HepG2 (cell line): ENCODE results near the gene SP9. TPM values are rescaled to one million over a fixed set of nuclear protein-coding genes. Genes with fewer than 3 reads are reported as not detected.
A peak's percentile ranks its signal among the peaks of the same experiment; 100 is the strongest.

ENCODE experiments used
- NR3C1 ChIP-seq: sonication (generic); formaldehyde crosslinking; IDR thresholded peaks from 2 replicates; pipeline ENCODE4 v1.4.0; 2020; ENCODE audit warnings: missing genetic modification reagents
- SP1 ChIP-seq, 2 experiments: fragments of 450-650 bp in 1 of 2; sonication (generic) in 1 of 2; formaldehyde crosslinking in 1 of 2; IDR thresholded peaks; 2 replicates each; pipeline versions ENCODE4 v1.4.0 to v1.6.1; 2016 to 2020; ENCODE audit warnings: missing genetic modification reagents in 1 of 2
- SRSF1 ChIP-seq: fragments of 200-400 bp; formaldehyde crosslinking; optimal IDR thresholded peaks from 2 replicates; pipeline ENCODE3; 2017; ENCODE audit warnings: mild to moderate bottlenecking, low read depth, low read length, moderate library complexity
- SRY ChIP-seq: sonication (generic); formaldehyde crosslinking; IDR thresholded peaks from 2 replicates; pipeline ENCODE4 v1.8.0; 2022; ENCODE audit warnings: mild to moderate bottlenecking, missing genetic modification reagents
- TAF15 ChIP-seq: fragments of 200-400 bp; formaldehyde crosslinking; IDR thresholded peaks from one replicate; pipeline ENCODE4 v1.6.1; 2018; ENCODE audit warnings: mild to moderate bottlenecking, low read depth, low read length; ENCODE audit not compliant: poor library complexity, severe bottlenecking
- ZNF124 ChIP-seq: sonication (generic); formaldehyde crosslinking; IDR thresholded peaks from 2 replicates; pipeline ENCODE4 v1.4.0; 2020; ENCODE audit warnings: missing genetic modification reagents
- ZNF773 ChIP-seq: sonication (generic); formaldehyde crosslinking; IDR thresholded peaks from 2 replicates; pipeline ENCODE4 v1.4.0; 2020; ENCODE audit warnings: missing genetic modification reagents, borderline replicate concordance
- ZSCAN25 ChIP-seq: sonication (generic); formaldehyde crosslinking; IDR thresholded peaks from 2 replicates; pipeline ENCODE4 v1.8.0; 2022; ENCODE audit warnings: mild to moderate bottlenecking, missing genetic modification reagents
- polyA plus RNA-seq, 8 experiments: library from polyadenylated mRNA; depleted of rRNA in 3 of 8; stranded (reverse) in 7 of 8; unstranded in 1 of 8; fragments of >200 nt; fragmentation: Illumina TruSeq in 4 of 8; extraction: Trizol in 4 of 8; gene quantifications; 2 replicates each; pipeline versions ENCODE4 v1.2.1 to v1.2.3, GENCODE V29; 2011 to 2016; ENCODE audit warnings: low read depth in 4 of 8, missing spikeins in 1 of 8, mixed read lengths in 1 of 8; ENCODE audit not compliant: insufficient read depth in 1 of 8
- total RNA-seq, 5 experiments: library from RNA; depleted of rRNA; stranded (reverse); fragments of >200 nt; fragmentation: Illumina TruSeq; extraction: Trizol; gene quantifications; 2 replicates each; pipeline ENCODE4 v1.2.3, GENCODE V29; 2016; ENCODE audit warnings: low read depth in 1 of 5
- TF ChIP-seq, protein P1 (sequence below): sonication (generic); formaldehyde crosslinking; IDR thresholded peaks from 2 replicates; pipeline ENCODE4 v1.5.0; 2020; ENCODE audit warnings: missing genetic modification reagents
- TF ChIP-seq, protein P2 (sequence below): sonication (generic); formaldehyde crosslinking; IDR thresholded peaks from 2 replicates; pipeline ENCODE4 v1.5.1; 2020; ENCODE audit warnings: missing genetic modification reagents, mild to moderate bottlenecking, borderline replicate concordance
- TF ChIP-seq, protein P3 (sequence below): sonication (generic); formaldehyde crosslinking; IDR thresholded peaks from 2 replicates; pipeline ENCODE4 v1.8.1; 2023; ENCODE audit warnings: mild to moderate bottlenecking, inconsistent platforms, moderate library complexity, missing genetic modification reagents, borderline replicate concordance
- TF ChIP-seq, protein P4 (sequence below): fragments of 450-650 bp; IDR thresholded peaks from 2 replicates; pipeline ENCODE4 v1.6.1; 2016
- TF ChIP-seq, protein P5 (sequence below): sonication (generic); formaldehyde crosslinking; IDR thresholded peaks from 2 replicates; pipeline ENCODE4 v1.9.0; 2021; ENCODE audit warnings: missing genetic modification reagents, borderline replicate concordance
- TF ChIP-seq, protein P6 (sequence below): IDR thresholded peaks from 2 replicates; pipeline ENCODE4 v1.6.1; 2016; ENCODE audit warnings: missing compliant biosample characterization, missing genetic modification reagents, borderline replicate concordance
- TF ChIP-seq, protein P7 (sequence below): sonication (generic); formaldehyde crosslinking; IDR thresholded peaks from 2 replicates; pipeline ENCODE4 v1.5.1; 2020; ENCODE audit warnings: missing genetic modification reagents, mild to moderate bottlenecking, borderline replicate concordance
- TF ChIP-seq, protein P8 (sequence below): sonication (generic); formaldehyde crosslinking; IDR thresholded peaks from 2 replicates; pipeline ENCODE4 v1.4.0; 2020; ENCODE audit warnings: missing genetic modification reagents
- TF ChIP-seq, protein P9 (sequence below): sonication (generic); formaldehyde crosslinking; IDR thresholded peaks from 2 replicates; pipeline ENCODE4 v1.8.0; 2022; ENCODE audit warnings: mild to moderate bottlenecking, missing genetic modification reagents, moderate library complexity

SP9 gene
- total and polyA plus RNA-seq, 2 of the 13 experiments (the other 11 are each of a cell fraction or from before 2014, with no cell fraction given), result not detected

DNA sequence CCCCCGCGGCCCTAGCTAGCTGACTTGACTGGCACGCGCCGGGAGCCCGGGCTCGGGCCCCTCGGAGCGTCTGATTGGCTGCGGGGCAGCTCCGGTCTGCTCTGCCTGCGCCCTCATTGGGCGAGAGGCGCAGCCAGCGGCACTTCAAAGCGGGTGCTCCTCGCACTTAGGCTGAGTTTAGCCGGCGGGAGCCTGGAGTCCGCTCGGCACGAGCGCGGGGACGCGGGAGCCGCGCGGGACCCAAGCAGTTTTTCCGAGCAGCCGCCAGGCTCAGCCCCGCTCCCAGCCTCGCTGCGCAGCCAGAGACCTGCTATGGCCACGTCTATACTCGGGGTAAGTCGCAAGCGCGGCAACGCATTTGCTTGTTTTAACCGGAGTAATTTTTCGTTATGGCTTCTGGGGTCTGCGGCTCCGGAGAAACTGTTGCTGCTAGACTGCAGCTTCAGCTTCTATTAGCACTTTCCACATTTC is at the start of gene SP9 (continued):
- TF ChIP-seq, protein P1, sequence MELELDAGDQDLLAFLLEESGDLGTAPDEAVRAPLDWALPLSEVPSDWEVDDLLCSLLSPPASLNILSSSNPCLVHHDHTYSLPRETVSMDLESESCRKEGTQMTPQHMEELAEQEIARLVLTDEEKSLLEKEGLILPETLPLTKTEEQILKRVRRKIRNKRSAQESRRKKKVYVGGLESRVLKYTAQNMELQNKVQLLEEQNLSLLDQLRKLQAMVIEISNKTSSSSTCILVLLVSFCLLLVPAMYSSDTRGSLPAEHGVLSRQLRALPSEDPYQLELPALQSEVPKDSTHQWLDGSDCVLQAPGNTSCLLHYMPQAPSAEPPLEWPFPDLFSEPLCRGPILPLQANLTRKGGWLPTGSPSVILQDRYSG (CRISPR knock-in tag), result no peak
- TF ChIP-seq, protein P2, sequence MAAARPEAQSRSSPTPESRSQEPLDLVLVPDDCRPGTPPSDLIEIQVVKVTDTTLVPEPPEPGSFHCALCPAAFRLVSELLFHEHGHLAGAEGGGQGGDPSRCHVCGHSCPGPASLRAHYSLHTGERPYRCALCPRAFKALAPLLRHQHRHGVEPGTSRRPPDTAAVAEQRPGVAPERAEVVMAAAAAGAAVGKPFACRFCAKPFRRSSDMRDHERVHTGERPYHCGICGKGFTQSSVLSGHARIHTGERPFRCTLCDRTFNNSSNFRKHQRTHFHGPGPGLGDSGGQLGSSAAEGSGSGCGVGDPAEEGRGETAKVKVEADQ (CRISPR knock-in tag), result no peak
- TF ChIP-seq, protein P3, sequence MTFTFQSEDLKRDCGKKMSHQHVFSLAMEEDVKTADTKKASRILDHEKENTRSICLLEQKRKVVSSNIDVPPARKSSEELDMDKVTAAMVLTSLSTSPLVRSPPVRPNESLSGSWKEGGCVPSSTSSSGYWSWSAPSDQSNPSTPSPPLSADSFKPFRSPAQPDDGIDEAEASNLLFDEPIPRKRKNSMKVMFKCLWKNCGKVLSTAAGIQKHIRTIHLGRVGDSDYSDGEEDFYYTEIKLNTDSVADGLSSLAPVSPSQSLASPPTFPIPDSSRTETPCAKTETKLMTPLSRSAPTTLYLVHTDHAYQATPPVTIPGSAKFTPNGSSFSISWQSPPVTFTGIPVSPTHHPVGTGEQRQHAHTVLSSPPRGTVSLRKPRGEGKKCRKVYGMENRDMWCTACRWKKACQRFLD (CRISPR knock-in tag), result no peak
- no peak for TF ChIP-seq NR3C1 (CRISPR knock-in tag)
- TF ChIP-seq ZNF124 (CRISPR knock-in tag), result no peak
- no peak for TF ChIP-seq TAF15
- TF ChIP-seq SP1 (IDR thresholded peaks at IDR 0.05), result no peak
- TF ChIP-seq SP1 (CRISPR knock-in tag; IDR thresholded peaks at IDR 0.05), result no peak
- TF ChIP-seq SRY (CRISPR knock-in tag), result no peak
- TF ChIP-seq, protein P4, sequence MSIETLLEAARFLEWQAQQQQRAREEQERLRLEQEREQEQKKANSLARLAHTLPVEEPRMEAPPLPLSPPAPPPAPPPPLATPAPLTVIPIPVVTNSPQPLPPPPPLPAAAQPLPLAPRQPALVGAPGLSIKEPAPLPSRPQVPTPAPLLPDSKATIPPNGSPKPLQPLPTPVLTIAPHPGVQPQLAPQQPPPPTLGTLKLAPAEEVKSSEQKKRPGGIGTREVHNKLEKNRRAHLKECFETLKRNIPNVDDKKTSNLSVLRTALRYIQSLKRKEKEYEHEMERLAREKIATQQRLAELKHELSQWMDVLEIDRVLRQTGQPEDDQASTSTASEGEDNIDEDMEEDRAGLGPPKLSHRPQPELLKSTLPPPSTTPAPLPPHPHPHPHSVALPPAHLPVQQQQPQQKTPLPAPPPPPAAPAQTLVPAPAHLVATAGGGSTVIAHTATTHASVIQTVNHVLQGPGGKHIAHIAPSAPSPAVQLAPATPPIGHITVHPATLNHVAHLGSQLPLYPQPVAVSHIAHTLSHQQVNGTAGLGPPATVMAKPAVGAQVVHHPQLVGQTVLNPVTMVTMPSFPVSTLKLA, result no peak
- TF ChIP-seq, protein P5, sequence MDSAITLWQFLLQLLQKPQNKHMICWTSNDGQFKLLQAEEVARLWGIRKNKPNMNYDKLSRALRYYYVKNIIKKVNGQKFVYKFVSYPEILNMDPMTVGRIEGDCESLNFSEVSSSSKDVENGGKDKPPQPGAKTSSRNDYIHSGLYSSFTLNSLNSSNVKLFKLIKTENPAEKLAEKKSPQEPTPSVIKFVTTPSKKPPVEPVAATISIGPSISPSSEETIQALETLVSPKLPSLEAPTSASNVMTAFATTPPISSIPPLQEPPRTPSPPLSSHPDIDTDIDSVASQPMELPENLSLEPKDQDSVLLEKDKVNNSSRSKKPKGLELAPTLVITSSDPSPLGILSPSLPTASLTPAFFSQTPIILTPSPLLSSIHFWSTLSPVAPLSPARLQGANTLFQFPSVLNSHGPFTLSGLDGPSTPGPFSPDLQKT (CRISPR knock-in tag), result no peak
- TF ChIP-seq, protein P6, sequence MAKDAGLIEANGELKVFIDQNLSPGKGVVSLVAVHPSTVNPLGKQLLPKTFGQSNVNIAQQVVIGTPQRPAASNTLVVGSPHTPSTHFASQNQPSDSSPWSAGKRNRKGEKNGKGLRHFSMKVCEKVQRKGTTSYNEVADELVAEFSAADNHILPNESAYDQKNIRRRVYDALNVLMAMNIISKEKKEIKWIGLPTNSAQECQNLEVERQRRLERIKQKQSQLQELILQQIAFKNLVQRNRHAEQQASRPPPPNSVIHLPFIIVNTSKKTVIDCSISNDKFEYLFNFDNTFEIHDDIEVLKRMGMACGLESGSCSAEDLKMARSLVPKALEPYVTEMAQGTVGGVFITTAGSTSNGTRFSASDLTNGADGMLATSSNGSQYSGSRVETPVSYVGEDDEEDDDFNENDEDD (CRISPR knock-in tag), result peak; percentile 92; the same call in 1 of the 2 replicates
- TF ChIP-seq, protein P7, sequence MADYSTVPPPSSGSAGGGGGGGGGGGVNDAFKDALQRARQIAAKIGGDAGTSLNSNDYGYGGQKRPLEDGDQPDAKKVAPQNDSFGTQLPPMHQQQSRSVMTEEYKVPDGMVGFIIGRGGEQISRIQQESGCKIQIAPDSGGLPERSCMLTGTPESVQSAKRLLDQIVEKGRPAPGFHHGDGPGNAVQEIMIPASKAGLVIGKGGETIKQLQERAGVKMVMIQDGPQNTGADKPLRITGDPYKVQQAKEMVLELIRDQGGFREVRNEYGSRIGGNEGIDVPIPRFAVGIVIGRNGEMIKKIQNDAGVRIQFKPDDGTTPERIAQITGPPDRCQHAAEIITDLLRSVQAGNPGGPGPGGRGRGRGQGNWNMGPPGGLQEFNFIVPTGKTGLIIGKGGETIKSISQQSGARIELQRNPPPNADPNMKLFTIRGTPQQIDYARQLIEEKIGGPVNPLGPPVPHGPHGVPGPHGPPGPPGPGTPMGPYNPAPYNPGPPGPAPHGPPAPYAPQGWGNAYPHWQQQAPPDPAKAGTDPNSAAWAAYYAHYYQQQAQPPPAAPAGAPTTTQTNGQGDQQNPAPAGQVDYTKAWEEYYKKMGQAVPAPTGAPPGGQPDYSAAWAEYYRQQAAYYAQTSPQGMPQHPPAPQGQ (CRISPR knock-in tag), result no peak
- TF ChIP-seq, protein P8, sequence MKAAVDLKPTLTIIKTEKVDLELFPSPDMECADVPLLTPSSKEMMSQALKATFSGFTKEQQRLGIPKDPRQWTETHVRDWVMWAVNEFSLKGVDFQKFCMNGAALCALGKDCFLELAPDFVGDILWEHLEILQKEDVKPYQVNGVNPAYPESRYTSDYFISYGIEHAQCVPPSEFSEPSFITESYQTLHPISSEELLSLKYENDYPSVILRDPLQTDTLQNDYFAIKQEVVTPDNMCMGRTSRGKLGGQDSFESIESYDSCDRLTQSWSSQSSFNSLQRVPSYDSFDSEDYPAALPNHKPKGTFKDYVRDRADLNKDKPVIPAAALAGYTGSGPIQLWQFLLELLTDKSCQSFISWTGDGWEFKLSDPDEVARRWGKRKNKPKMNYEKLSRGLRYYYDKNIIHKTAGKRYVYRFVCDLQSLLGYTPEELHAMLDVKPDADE (CRISPR knock-in tag), result no peak
- peak; percentile 68; the same call in 1 of the 2 replicates for TF ChIP-seq ZNF773 (CRISPR knock-in tag)
- no peak for TF ChIP-seq ZSCAN25 (CRISPR knock-in tag)
- TF ChIP-seq, protein P9, sequence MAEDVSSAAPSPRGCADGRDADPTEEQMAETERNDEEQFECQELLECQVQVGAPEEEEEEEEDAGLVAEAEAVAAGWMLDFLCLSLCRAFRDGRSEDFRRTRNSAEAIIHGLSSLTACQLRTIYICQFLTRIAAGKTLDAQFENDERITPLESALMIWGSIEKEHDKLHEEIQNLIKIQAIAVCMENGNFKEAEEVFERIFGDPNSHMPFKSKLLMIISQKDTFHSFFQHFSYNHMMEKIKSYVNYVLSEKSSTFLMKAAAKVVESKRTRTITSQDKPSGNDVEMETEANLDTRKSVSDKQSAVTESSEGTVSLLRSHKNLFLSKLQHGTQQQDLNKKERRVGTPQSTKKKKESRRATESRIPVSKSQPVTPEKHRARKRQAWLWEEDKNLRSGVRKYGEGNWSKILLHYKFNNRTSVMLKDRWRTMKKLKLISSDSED, result no peak
- no peak for TF ChIP-seq SRSF1
